Aortic smooth muscle cell (primary cell): ENCODE data around the gene TMEM81. TPM values are rescaled to one million over a fixed set of nuclear protein-coding genes. Genes with fewer than 3 reads are reported as not detected.

ENCODE experiments used
- total RNA-seq: library from RNA; depleted of rRNA; stranded (reverse); fragments of >200 nt; gene quantifications from 2 replicates; pipeline ENCODE4 v1.2.3, GENCODE V29; 2014

Gene TMEM81, protein sequence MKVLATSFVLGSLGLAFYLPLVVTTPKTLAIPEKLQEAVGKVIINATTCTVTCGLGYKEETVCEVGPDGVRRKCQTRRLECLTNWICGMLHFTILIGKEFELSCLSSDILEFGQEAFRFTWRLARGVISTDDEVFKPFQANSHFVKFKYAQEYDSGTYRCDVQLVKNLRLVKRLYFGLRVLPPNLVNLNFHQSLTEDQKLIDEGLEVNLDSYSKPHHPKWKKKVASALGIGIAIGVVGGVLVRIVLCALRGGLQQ
- total RNA-seq: 1.2 and 1.6 TPM in 2 replicates

DNA sequence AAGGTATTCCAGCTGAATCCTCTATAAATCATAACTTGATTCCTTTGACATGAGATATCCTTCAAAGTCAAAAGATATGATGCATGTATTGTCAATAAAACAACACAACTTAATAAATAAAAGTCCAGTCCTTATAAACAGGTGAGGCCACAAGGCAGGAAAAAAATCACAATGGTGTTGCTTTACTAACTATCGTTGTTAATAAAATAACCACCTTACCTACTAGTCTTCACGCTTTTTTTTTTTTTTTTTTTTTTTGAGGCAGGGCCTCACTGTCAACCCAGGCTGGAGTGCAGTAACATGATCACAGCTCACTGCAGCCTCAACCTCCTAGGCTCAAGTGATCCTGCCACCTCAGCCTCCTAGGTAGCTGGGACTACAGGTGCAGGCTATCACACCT lies at the start of gene TMEM81:
TSS of gene TMEM81 (minus strand) at position 101 of the 400 bp plus-strand sequence. CDS start 140 bp downstream, outside the sequence.

GRCh38 chr1:205121660-205122488 lies 37.6 kb upstream of the TMEM81 start, which contains the start of gene RBBP5:
RBBP5 (minus strand) TSS chr1:205121978; CDS start chr1:205121873, 105 bp downstream.

DNA sequence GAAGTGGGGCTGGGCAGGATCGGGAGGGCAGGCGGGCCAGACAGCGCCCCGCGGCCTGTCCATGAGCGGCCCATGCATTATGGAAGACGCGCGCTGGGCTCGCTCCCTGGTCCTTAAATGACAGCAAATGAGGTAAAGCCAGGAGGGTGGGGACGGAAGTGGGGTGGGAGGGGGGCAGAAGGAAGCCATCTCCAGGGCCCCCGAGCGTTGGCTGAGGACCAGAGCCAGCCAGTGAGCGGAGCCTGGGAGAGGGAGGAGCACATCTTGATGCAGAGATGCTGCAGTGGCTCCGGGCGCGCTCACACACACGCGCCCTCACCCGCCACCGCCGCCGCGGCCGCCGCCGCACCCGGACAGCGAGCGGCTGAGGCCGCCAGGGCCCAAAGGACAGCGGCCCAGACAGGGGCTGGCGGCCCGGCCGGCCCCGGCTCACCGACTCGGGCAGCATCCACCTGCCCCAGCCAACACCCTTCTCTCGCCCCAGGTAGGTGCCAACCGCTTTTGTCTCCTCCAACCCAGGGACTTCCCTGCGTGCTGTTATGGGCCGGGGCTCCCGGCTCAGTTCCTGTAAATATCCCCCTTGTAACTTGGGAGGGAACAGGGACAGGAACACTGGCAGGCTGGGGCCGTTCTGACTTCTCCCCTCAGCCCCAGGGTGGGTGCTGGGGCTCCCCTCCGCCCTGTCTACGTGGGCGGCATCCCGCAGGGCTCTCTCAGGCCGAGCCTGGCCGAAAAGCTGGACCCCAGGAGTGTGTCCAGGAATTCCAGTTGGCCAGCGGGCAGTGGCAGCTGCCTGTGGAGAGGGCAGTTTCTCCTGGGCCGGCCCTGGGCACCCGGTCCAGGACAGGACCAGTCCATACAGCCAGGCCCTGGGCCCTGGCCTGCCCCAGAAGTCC lies 41.1 kb downstream of the TMEM81 start, which contains the start of gene CNTN2:
TSS of gene CNTN2 (plus strand) at position 302 of the 896 bp plus-strand sequence. CDS start 9,974 bp downstream, outside the sequence.

Other genes starting within 250 kb of the TMEM81 start
- gene NFASC, start 213.6 kb downstream of the TMEM81 start, total RNA-seq: 14.3 and 15.7 TPM in 2 replicates
- gene CNTN2, start 41.2 kb downstream of the TMEM81 start, total RNA-seq: not detected in 2 replicates
- gene RBBP5, start 37.5 kb upstream of the TMEM81 start, total RNA-seq: 13.5 and 13.7 TPM in 2 replicates
- gene DSTYK, start 127.2 kb upstream of the TMEM81 start, total RNA-seq: 16.5 and 18.5 TPM in 2 replicates
- gene TMCC2, start 143.5 kb upstream of the TMEM81 start, total RNA-seq: 0.53 and 0.68 TPM in 2 replicates
- gene NUAK2, start 237.3 kb upstream of the TMEM81 start, total RNA-seq: 2.0 and 2.5 TPM in 2 replicates